GM23338 (cell line): ENCODE data around the gene SH3RF2. TPM values are rescaled to one million over a fixed set of nuclear protein-coding genes. Genes with fewer than 3 reads are reported as not detected.

Experiments used
- ATAC-seq: fragments of 200-7000 bp; cut with Tn5 transposase; 3 replicates; pipeline ENCODE4 v1.9.1; 2020
- DNase-seq: peaks from one replicate; pipeline ENCODE4 v3.0.0-alpha.2; 2015; ENCODE audit warnings: low spot score
- H2AFZ ChIP-seq: fragments of 200-600 bp; sonication (generic); 2 replicates; pipeline ENCODE4 v1.8.0; 2016; ENCODE audit warnings: antibody characterized with exemption, mild to moderate bottlenecking, moderate library complexity
- H3F3A ChIP-seq: fragments of 200-600 bp; sonication (generic); replicated peaks from 2 replicates; pipeline ENCODE4 v1.8.0; 2017; ENCODE audit warnings: antibody characterized with exemption, mixed run types, low read depth
- H3K27ac ChIP-seq: fragments of 200-600 bp; sonication (generic); 2 replicates; pipeline ENCODE4 v1.6.1; 2016; ENCODE audit warnings: low read depth
- H3K27me3 ChIP-seq: fragments of 200-600 bp; sonication (generic); 2 replicates; pipeline ENCODE4 v1.8.0; 2016; ENCODE audit warnings: mild to moderate bottlenecking, mixed run types, moderate library complexity; ENCODE audit not compliant: insufficient read depth
- H3K36me3 ChIP-seq: fragments of 200-600 bp; sonication (generic); 2 replicates; pipeline ENCODE4 v1.8.0; 2016; ENCODE audit warnings: mild to moderate bottlenecking; ENCODE audit not compliant: insufficient read depth
- H3K4me1 ChIP-seq: fragments of 200-600 bp; sonication (generic); 2 replicates; pipeline ENCODE4 v1.8.0; 2016; ENCODE audit warnings: mild to moderate bottlenecking, moderate library complexity; ENCODE audit not compliant: insufficient read depth
- H3K4me2 ChIP-seq: fragments of 200-600 bp; sonication (generic); 2 replicates; pipeline ENCODE4 v1.7.1; 2017; ENCODE audit warnings: mixed run types
- H3K4me3 ChIP-seq: fragments of 200-600 bp; sonication (generic); 2 replicates; pipeline ENCODE4 v1.6.1; 2016; ENCODE audit warnings: mixed run types
- H3K79me2 ChIP-seq: fragments of 200-600 bp; sonication (generic); replicated peaks from 2 replicates; pipeline ENCODE4 v1.8.0; 2017; ENCODE audit warnings: mild to moderate bottlenecking; ENCODE audit not compliant: insufficient read depth
- H3K9me2 ChIP-seq: fragments of 200-600 bp; sonication (generic); 2 replicates; pipeline ENCODE4 v1.8.0; 2017; ENCODE audit not compliant: insufficient read depth
- H4K20me1 ChIP-seq: fragments of 200-600 bp; sonication (generic); replicated peaks from 2 replicates; pipeline ENCODE4 v1.8.0; 2017; ENCODE audit warnings: mild to moderate bottlenecking; ENCODE audit not compliant: insufficient read depth
- H3K27ac Mint-ChIP-seq: 2 replicates; pipeline ENCODE4 v1.8.0; 2020; ENCODE audit warnings: inconsistent platforms, mild to moderate bottlenecking, moderate library complexity, mixed read lengths
- H3K27me3 Mint-ChIP-seq: 3 replicates; pipeline ENCODE4 v1.8.0; 2022; ENCODE audit warnings: low read depth, mild to moderate bottlenecking, moderate library complexity, mixed read lengths, inconsistent platforms; ENCODE audit not compliant: insufficient read depth, poor library complexity
- H3K36me3 Mint-ChIP-seq: 3 replicates; pipeline ENCODE4 v1.8.0; 2021; ENCODE audit warnings: low read depth, mild to moderate bottlenecking, inconsistent platforms, moderate library complexity, mixed read lengths
- H3K4me1 Mint-ChIP-seq: 3 replicates; pipeline ENCODE4 v1.8.0; 2020; ENCODE audit warnings: mild to moderate bottlenecking, inconsistent platforms, mixed read lengths
- H3K4me3 Mint-ChIP-seq: 3 replicates; pipeline ENCODE4 v1.8.0; 2021; ENCODE audit warnings: moderate library complexity, mild to moderate bottlenecking, inconsistent platforms, mixed read lengths
- H3K9me3 Mint-ChIP-seq: 3 replicates; pipeline ENCODE4 v1.8.0; 2020; ENCODE audit warnings: moderate library complexity, mild to moderate bottlenecking, inconsistent platforms, mixed read lengths
- CREB1 ChIP-seq: fragments of 250-450 bp; sonication (Bioruptor Pico); IDR thresholded peaks from 2 replicates; pipeline ENCODE4 v1.5.0; 2020; ENCODE audit warnings: low read depth, mild to moderate bottlenecking, moderate library complexity
- EZH2 ChIP-seq: fragments of 200-600 bp; sonication (generic); IDR thresholded peaks from one replicate; pipeline ENCODE4 v1.8.0; 2017; ENCODE audit warnings: antibody characterized with exemption, mild to moderate bottlenecking, low read depth; ENCODE audit not compliant: unreplicated experiment
- EZH2phosphoT487 ChIP-seq: fragments of 200-600 bp; sonication (generic); IDR thresholded peaks from one replicate; pipeline ENCODE4 v1.8.1; 2018; ENCODE audit warnings: antibody characterized with exemption; ENCODE audit not compliant: unreplicated experiment
- NANOG ChIP-seq: IDR thresholded peaks from 2 replicates; pipeline ENCODE4 v1.6.1; 2016; ENCODE audit warnings: antibody characterized with exemption, borderline replicate concordance
- ZNF114 ChIP-seq: fragments of 250-450 bp; sonication (Bioruptor Pico); IDR thresholded peaks from 2 replicates; pipeline ENCODE4 v1.5.0; 2020; ENCODE audit warnings: mild to moderate bottlenecking, moderate library complexity
- ZNF331 ChIP-seq: fragments of 250-450 bp; sonication (Bioruptor Pico); IDR thresholded peaks from 2 replicates; pipeline ENCODE4 v1.5.0; 2020; ENCODE audit warnings: low read depth, mild to moderate bottlenecking, moderate library complexity
- ZNF462 ChIP-seq: fragments of 250-450 bp; sonication (Bioruptor Pico); IDR thresholded peaks from 2 replicates; pipeline ENCODE4 v1.5.0; 2020; ENCODE audit warnings: mild to moderate bottlenecking, moderate library complexity
- polyA plus RNA-seq: library from polyadenylated mRNA; unstranded; fragments of >200 nt; fragmentation: Nextera tagmentation; extraction: Ambion mirVana; gene quantifications from 2 replicates; pipeline ENCODE4 v1.2.1, GENCODE V29; 2016
- total RNA-seq: library from RNA; depleted of rRNA; stranded (reverse); fragments of >200 nt; shearing (Covaris generic); gene quantifications from 2 replicates; pipeline ENCODE4 v1.2.3, GENCODE V29; 2014
- TF ChIP-seq, protein P1 (sequence below), 2 experiments: fragments of 200-600 bp in 1 of 2; sonication (generic) in 1 of 2; conservative IDR thresholded peaks; 2 replicates each; pipeline versions ENCODE4 v1.5.1 to v1.6.1; 2016 to 2017; ENCODE audit warnings: antibody characterized with exemption in 2 of 2, low read depth in 2 of 2, mild to moderate bottlenecking in 2 of 2, moderate library complexity in 1 of 2
- TF ChIP-seq, protein P2 (sequence below): IDR thresholded peaks from 2 replicates; pipeline ENCODE4 v1.6.1; 2016; ENCODE audit warnings: antibody characterized with exemption

Gene SH3RF2
- total and polyA plus RNA-seq, 2 experiments from 2014 or later: 1.7 to 2.4 TPM

- TF ChIP-seq ZNF462 (CRISPR knock-in tag) (no peak), ZNF114 (CRISPR knock-in tag) (no peak), ZNF331 (CRISPR knock-in tag) (no peak), EZH2phosphoT487 (no peak)
- TF ChIP-seq, protein P1, sequence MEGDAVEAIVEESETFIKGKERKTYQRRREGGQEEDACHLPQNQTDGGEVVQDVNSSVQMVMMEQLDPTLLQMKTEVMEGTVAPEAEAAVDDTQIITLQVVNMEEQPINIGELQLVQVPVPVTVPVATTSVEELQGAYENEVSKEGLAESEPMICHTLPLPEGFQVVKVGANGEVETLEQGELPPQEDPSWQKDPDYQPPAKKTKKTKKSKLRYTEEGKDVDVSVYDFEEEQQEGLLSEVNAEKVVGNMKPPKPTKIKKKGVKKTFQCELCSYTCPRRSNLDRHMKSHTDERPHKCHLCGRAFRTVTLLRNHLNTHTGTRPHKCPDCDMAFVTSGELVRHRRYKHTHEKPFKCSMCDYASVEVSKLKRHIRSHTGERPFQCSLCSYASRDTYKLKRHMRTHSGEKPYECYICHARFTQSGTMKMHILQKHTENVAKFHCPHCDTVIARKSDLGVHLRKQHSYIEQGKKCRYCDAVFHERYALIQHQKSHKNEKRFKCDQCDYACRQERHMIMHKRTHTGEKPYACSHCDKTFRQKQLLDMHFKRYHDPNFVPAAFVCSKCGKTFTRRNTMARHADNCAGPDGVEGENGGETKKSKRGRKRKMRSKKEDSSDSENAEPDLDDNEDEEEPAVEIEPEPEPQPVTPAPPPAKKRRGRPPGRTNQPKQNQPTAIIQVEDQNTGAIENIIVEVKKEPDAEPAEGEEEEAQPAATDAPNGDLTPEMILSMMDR (conservative IDR thresholded peaks at IDR 0.05; ENCODE audit: low read depth in 2 of 2): no peak
Measured at GRCh38 chr5:146042628-146043279, 106.4 kb downstream of the SH3RF2 start (continued).

DNA sequence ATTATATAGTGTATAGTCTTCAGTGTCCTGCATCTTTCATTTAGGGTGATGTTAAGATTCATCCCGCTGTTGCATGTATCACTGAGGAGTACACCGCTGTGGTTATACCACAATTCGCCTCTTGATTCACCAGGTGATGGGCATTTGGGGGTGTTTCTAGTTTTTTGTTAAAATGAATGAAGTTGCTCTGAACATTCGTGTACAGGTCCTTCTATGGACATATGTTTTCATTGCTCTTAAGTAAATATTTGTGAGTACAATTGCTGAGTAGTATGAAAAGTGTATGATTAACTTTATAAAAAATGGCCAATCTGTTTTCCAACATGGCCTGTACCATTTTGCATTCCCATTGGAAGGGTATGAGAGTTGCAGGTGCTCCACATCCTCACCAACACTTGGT is 107.3 kb downstream of the SH3RF2 start:
- no peaks in the 10 kb centered on the region for H3F3A ChIP-seq
- no peak overlapping the region for H3K27ac ChIP-seq
- H3K4me3 ChIP-seq: no peak overlapping the region
- Mint-ChIP-seq H3K9me3 (no peaks in the 10 kb centered on the region), H3K27me3 (peaks cover 2% of the 10 kb centered on the region), H3K4me1 (peaks cover 7% of the 10 kb centered on the region), H3K4me3 (no peak overlapping the region), H3K27ac (no peak overlapping the region), H3K36me3 (no peaks in the 10 kb centered on the region)
- no peak for TF ChIP-seq ZNF114 (CRISPR knock-in tag)
- TF ChIP-seq, protein P2, sequence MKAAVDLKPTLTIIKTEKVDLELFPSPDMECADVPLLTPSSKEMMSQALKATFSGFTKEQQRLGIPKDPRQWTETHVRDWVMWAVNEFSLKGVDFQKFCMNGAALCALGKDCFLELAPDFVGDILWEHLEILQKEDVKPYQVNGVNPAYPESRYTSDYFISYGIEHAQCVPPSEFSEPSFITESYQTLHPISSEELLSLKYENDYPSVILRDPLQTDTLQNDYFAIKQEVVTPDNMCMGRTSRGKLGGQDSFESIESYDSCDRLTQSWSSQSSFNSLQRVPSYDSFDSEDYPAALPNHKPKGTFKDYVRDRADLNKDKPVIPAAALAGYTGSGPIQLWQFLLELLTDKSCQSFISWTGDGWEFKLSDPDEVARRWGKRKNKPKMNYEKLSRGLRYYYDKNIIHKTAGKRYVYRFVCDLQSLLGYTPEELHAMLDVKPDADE: no peak
- TF ChIP-seq NANOG: no peak
- no peak for TF ChIP-seq EZH2
- no peak for TF ChIP-seq EZH2phosphoT487
- no peak for TF ChIP-seq CREB1 (CRISPR knock-in tag)
- TF ChIP-seq, protein P1 (conservative IDR thresholded peaks at IDR 0.05; ENCODE audit: low read depth in 2 of 2): no peak
- no peaks in the 10 kb centered on the region for H3K4me1 ChIP-seq
- H4K20me1 ChIP-seq: no peaks in the 10 kb centered on the region
- no peaks in the 10 kb centered on the region for H3K9me2 ChIP-seq
- DNase-seq: no peak
- ATAC-seq: no peak
- no peak overlapping the region for H3K4me2 ChIP-seq
- H3K79me2 ChIP-seq: no peaks in the 10 kb centered on the region
- no peaks in the 10 kb centered on the region for H3K36me3 ChIP-seq
- H3K27me3 ChIP-seq: no peaks in the 10 kb centered on the region
- no peak overlapping the region for H2AFZ ChIP-seq
